ENCODE measurements around the gene CAPZB. TPM values are rescaled to one million over a fixed set of nuclear protein-coding genes. Genes with fewer than 3 reads are reported as not detected.

CAPZB gene
- total RNA-seq, 1 donor from 2014 or later: 352 TPM

DNA sequence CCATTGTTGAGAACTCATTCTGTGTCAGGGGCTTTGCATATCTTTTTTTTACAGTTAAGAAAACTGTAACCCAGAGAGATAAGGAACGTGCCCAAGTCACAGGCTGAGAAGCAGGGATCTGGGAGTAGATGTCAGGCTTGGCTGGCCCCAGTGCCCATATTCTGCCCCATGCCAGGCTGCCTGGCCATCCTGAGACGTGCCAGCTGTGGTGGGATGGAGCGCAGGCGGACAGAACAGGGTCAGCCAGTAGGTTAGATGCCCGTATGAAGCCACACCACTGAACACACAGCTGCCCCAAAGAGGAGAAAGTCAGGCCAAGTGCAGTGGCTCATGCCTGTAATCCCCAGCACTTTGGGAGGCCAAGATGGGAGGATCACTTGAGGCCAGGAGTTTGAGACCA lies 117.3 kb downstream of the CAPZB start:
- peaks cover 29% of the 10 kb centered on the region for H3K4me1 Mint-ChIP-seq (ENCODE audit: low read depth)
- H3K4me3 Mint-ChIP-seq (ENCODE audit: unreplicated experiment): no peak overlapping the region
- H3K27ac Mint-ChIP-seq (ENCODE audit: unreplicated experiment): peak overlapping the region; percentile 33
- H3K9me3 Mint-ChIP-seq (ENCODE audit: low read depth): no peaks in the 10 kb centered on the region
- H3K36me3 Mint-ChIP-seq (ENCODE audit: low read depth): peaks cover 9% of the 10 kb centered on the region
- TF ChIP-seq, protein P1, sequence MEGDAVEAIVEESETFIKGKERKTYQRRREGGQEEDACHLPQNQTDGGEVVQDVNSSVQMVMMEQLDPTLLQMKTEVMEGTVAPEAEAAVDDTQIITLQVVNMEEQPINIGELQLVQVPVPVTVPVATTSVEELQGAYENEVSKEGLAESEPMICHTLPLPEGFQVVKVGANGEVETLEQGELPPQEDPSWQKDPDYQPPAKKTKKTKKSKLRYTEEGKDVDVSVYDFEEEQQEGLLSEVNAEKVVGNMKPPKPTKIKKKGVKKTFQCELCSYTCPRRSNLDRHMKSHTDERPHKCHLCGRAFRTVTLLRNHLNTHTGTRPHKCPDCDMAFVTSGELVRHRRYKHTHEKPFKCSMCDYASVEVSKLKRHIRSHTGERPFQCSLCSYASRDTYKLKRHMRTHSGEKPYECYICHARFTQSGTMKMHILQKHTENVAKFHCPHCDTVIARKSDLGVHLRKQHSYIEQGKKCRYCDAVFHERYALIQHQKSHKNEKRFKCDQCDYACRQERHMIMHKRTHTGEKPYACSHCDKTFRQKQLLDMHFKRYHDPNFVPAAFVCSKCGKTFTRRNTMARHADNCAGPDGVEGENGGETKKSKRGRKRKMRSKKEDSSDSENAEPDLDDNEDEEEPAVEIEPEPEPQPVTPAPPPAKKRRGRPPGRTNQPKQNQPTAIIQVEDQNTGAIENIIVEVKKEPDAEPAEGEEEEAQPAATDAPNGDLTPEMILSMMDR (IDR thresholded peaks at IDR 0.05): no peak
- no peak for DNase-seq (ENCODE audit: low spot score)
- no peaks in the 10 kb centered on the region for H3K27me3 Mint-ChIP-seq (ENCODE audit: low read depth)

DNA sequence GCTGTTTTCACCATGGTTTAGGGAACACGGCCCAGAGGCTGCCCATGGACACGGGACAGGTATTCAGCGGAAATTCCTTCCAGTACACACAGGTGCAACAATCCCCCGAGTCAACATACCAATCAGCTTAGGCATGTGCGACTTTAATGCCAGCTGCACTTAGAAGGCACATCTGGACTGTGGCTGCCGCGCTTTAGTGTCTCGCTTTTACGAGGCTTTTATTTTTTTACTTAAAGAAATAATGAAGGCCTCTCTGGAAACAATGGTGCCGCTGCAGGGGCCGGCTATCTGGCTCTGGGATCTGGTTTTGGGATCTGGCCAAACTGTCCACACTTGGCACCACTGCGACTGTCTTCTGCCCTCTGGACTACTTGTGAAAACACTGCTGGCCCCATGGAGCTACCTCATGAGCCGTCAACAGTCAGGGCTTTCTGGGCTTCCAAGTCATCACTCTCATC lies 117.7 kb downstream of the CAPZB start:
- TF ChIP-seq, protein P1 (IDR thresholded peaks at IDR 0.05): no peak
- Mint-ChIP-seq H3K36me3 (ENCODE audit: low read depth) (peaks cover 9% of the 10 kb centered on the region), H3K4me3 (ENCODE audit: unreplicated experiment) (no peak overlapping the region), H3K27ac (ENCODE audit: unreplicated experiment) (peak overlapping the region; percentile 33), H3K27me3 (ENCODE audit: low read depth) (no peaks in the 10 kb centered on the region), H3K4me1 (ENCODE audit: low read depth) (peaks cover 29% of the 10 kb centered on the region), H3K9me3 (ENCODE audit: low read depth) (no peaks in the 10 kb centered on the region)
- no peak for DNase-seq (ENCODE audit: low spot score)

DNA sequence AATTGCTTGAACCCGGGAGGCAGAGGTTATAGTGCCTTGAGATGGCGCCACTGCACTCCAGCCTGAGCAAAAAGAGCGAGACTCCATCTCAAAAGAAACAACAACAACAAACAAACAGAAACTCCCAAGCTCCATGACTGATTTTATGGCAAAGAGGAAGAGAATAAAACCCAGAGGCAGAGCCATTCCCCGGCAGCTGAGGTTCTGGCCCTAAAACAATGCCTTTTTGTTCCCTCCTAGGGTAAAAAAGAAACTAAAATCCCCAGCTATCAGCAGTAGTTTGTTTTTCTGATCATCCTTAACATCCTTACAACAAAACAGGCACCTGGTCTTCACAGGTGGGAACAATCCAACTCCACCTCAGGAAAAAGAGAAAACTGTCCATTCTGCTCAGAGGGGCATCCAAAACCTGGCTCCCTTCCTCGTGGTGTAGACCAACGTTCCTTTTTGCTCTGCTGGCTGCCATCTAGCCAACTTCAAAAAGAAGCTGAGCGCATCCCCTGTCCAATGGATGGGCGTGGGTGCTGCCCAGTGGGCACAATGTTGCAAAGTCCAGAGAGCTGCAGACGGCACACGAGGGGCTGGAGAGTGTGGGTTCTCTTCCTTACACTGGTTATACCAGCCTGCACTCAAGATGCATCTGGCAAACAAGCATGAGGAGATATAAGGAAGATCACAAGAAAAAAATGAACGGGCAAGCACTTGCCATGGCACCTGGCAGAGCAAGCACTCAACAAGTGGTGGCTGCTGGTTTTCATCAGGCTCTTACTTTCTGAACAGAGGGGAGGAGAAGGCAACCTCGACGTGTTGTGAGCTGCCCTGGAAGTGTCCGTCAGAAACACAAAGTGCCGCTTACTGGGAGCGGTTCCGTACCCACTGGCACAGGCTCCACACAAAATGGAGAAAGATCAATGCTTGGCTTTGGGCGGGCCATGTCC lies 118.5 kb downstream of the CAPZB start:
- Mint-ChIP-seq H3K27ac (ENCODE audit: unreplicated experiment) (peak overlapping the region; percentile 60), H3K27me3 (ENCODE audit: low read depth) (no peaks in the 10 kb centered on the region), H3K4me1 (ENCODE audit: low read depth) (peaks cover 29% of the 10 kb centered on the region), H3K4me3 (ENCODE audit: unreplicated experiment) (no peak overlapping the region), H3K36me3 (ENCODE audit: low read depth) (peaks cover 9% of the 10 kb centered on the region), H3K9me3 (ENCODE audit: low read depth) (no peaks in the 10 kb centered on the region)
- no peak for DNase-seq (ENCODE audit: low spot score)
- TF ChIP-seq, protein P1 (IDR thresholded peaks at IDR 0.05): no peak

DNA sequence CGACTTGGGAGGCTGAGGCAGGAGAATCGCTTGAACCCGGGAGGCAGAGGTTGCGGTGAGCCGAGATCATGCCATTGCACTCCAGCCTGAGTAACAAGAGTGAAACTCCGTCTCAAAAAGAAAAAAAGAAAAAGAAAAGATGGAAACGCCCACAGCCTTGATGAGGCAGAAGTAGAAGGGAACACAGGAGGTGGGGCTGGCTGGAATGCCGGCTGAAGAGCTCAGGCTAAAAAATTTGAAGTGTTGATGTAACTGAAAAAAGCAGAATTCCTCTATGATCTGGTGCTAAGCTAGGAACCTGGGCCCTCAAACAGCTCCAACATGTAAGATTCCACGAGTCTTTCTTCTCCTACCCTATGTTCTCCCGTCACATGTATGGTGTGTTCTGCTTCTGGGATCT lies 119.6 kb downstream of the CAPZB start:
- no peak overlapping the region for H3K4me3 Mint-ChIP-seq (ENCODE audit: unreplicated experiment)
- TF ChIP-seq, protein P1 (IDR thresholded peaks at IDR 0.05): no peak
- H3K36me3 Mint-ChIP-seq (ENCODE audit: low read depth): peaks cover 9% of the 10 kb centered on the region
- no peak for DNase-seq (ENCODE audit: low spot score)
- H3K9me3 Mint-ChIP-seq (ENCODE audit: low read depth): no peaks in the 10 kb centered on the region
- H3K27ac Mint-ChIP-seq (ENCODE audit: unreplicated experiment): peak overlapping the region; percentile 60
- no peaks in the 10 kb centered on the region for H3K27me3 Mint-ChIP-seq (ENCODE audit: low read depth)
- H3K4me1 Mint-ChIP-seq (ENCODE audit: low read depth): peaks cover 37% of the 10 kb centered on the region

DNA sequence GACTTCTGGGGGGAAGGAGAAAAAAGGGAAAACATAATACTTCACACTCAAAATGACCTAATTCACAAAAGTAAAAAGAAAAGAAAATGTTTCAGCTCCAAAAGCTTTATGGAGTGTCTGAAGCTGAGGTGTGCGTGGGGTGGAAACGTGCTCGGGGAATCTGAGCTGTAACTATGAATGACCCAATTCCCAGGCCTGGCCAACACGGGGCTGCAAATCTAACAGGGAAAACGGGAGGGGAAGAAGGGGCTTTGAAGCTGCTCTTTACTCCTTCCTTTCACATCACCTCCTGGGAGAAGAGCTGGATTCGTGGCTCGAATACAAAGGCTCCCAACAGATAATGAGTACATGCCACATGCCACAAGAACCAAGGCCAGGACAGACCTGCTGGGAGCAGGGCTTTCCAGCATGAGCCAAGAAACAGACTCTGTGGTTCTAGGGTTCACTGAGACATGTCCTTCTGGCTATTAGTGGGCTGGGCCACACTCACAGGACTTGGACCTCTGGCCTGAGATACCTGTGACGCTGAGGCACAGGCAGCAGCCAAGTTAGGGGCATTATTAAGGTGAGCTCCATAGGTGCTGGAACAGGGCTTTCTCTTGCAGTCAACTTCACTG lies 121.7 kb downstream of the CAPZB start:
- no peaks in the 10 kb centered on the region for H3K9me3 Mint-ChIP-seq (ENCODE audit: low read depth)
- peak overlapping the region; percentile 55 for H3K27ac Mint-ChIP-seq (ENCODE audit: unreplicated experiment)
- peaks cover 34% of the 10 kb centered on the region for H3K4me1 Mint-ChIP-seq (ENCODE audit: low read depth)
- H3K27me3 Mint-ChIP-seq (ENCODE audit: low read depth): no peaks in the 10 kb centered on the region
- peaks cover 8% of the 10 kb centered on the region for H3K36me3 Mint-ChIP-seq (ENCODE audit: low read depth)
- DNase-seq (ENCODE audit: low spot score): no peak
- TF ChIP-seq, protein P1 (IDR thresholded peaks at IDR 0.05): no peak
- H3K4me3 Mint-ChIP-seq (ENCODE audit: unreplicated experiment): no peak overlapping the region

All from chondrocyte (in vitro differentiated cells).